ENCODE results near the gene MYADM.
"Not testable (repeated sequence)": the region's sequence is repeated elsewhere in the genome, so short reads cannot be mapped to it uniquely, and the experiment has no call there.

DNA sequence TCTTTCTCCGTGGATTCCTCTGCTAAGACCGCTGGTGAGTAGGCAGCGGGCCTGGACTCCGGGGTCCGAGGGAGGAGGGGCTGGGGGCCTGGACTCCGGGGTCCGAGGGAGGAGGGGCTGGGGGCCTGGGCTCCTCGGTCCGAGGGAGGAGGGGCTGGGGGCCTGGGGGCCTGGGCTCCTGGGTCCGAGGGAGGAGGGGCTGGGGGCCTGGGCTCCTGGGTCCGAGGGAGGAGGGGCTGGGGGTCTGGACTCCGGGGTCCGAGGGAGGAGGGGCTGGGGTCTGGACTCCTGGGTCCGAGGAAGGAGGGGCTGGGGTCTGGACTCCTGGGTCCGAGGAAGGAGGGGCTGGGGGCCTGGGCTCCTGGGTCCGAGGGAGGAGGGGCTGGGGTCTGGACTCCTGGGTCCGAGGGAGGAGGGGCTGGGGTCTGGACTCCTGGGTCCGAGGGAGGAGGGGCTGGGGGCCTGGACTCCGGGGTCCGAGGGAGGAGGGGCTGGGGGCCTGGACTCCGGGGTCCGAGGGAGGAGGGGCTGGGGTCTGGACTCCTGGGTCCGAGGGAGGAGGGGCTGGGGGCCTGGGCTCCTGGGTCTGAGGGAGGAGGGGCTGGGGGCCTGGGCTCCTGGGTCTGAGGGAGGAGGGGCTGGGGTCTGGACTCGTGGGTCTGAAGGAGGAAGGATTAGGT lies 2.3 kb downstream of the MYADM start:
- TF ChIP-seq, protein P1, sequence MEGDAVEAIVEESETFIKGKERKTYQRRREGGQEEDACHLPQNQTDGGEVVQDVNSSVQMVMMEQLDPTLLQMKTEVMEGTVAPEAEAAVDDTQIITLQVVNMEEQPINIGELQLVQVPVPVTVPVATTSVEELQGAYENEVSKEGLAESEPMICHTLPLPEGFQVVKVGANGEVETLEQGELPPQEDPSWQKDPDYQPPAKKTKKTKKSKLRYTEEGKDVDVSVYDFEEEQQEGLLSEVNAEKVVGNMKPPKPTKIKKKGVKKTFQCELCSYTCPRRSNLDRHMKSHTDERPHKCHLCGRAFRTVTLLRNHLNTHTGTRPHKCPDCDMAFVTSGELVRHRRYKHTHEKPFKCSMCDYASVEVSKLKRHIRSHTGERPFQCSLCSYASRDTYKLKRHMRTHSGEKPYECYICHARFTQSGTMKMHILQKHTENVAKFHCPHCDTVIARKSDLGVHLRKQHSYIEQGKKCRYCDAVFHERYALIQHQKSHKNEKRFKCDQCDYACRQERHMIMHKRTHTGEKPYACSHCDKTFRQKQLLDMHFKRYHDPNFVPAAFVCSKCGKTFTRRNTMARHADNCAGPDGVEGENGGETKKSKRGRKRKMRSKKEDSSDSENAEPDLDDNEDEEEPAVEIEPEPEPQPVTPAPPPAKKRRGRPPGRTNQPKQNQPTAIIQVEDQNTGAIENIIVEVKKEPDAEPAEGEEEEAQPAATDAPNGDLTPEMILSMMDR (IDR thresholded peaks at IDR 0.05 in 4 of 5, conservative IDR thresholded peaks at IDR 0.05 in 1 of 5): not testable (repeated sequence)
- not testable (repeated sequence) for TF ChIP-seq POLR2A (IDR thresholded peaks at IDR 0.05)
